ENCODE measurements around the gene GABRB1. TPM values are rescaled to one million over a fixed set of nuclear protein-coding genes. Genes with fewer than 3 reads are reported as not detected.

GABRB1 gene
- polyA plus RNA-seq, 3 donors = not detected

DNA sequence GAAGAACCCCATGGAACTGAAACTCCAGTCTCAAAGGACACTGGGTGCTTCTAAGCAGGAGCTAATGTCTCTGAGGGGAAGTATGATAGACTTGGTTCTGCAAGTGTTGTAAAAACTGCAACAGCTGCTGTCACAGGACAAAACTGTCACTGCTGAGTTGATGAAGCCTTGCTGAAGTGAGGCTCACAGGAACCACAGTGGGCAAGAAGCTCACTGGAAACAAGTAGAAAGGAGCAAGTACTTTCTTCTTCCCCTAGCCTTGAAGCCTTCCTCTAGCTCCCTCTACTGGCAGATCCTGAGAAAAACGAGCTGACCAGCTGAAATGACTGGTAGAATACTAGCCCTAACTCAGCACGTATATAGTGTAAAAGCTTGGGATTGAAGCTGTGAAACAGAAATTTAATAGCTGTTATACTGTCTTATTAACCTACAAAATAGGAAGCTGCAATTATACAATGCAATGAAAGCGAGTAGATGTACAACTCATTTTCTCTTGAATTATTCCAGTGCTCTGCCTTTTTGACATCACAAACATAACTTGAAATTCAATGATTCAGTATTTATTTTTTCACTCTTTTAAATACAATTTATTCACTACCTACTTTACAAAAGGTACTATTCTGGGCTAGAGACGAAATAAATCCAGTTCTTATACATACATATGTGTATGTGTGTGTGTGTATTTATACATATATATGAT, 91.4 kb downstream of the GABRB1 start:
- Histone ChIP-seq H3K4me3 (replicated peaks in 1 of 3; ENCODE audit: low read depth in 2 of 3, low read length in 3 of 3) (no peak overlapping the region), H3K27me3 (ENCODE audit: control insufficient read depth in 2 of 2, insufficient read depth in 2 of 2, low read length in 2 of 2) (peaks cover 0 to 5% of the 10 kb centered on the region in 2 donors), H3K36me3 (replicated peaks in 1 of 2; ENCODE audit: control insufficient read depth in 1 of 2, insufficient read depth in 2 of 2, low read length in 2 of 2) (no peaks in the 10 kb centered on the region), H3K4me1 (ENCODE audit: control insufficient read depth in 1 of 2, insufficient read depth in 2 of 2, low read length in 2 of 2) (peaks cover 0 to 4% of the 10 kb centered on the region in 2 donors), H3K9me3 (replicated peaks in 1 of 2; ENCODE audit: control insufficient read depth in 1 of 2, insufficient read depth in 1 of 2, low read length in 2 of 2) (no peaks in the 10 kb centered on the region), H3K9ac (ENCODE audit: insufficient read depth, low read length, poor library complexity, severe bottlenecking) (no peak overlapping the region), H2AFZ (ENCODE audit: insufficient read depth, low read depth, low read length, poor library complexity, severe bottlenecking) (peak overlapping the region; percentile 32), H4K20me1 (ENCODE audit: insufficient read depth, low read length) (no peaks in the 10 kb centered on the region), H3K27ac (ENCODE audit: low read depth in 1 of 2, low read length in 2 of 2) (no peak overlapping the region), H3K79me2 (ENCODE audit: insufficient read depth, low read length) (no peaks in the 10 kb centered on the region), H3K4me2 (replicated peaks; ENCODE audit: extremely low read depth, low read length, poor library complexity, severe bottlenecking) (peak overlapping the region; percentile 6)
- Mint-ChIP-seq H3K27me3 (ENCODE audit: low read depth in 3 of 3) (peaks cover 4 to 5% (median 4%) of the 10 kb centered on the region in 3 donors), H3K36me3 (no peaks in the 10 kb centered on the region), H3K27ac (peak overlapping the region in 1 of 7 donors; percentile 4), H3K4me3 (no peak overlapping the region), H3K4me1 (peaks cover 9% of the 10 kb centered on the region), H3K9me3 (peaks cover 0 to 2% (median 0%) of the 10 kb centered on the region in 7 donors)
- no CpG with 5 or more reads among the region's 4 CpGs for WGBS (ENCODE audit: insufficient coverage)
- intact Hi-C loops (cut with micrococcal nuclease) = no loop called here
- DNase-seq = peak; percentile 49 to 59 (median 52)
- peak; percentile 83 for TF ChIP-seq CTCF (IDR thresholded peaks at IDR 0.05)

DNA sequence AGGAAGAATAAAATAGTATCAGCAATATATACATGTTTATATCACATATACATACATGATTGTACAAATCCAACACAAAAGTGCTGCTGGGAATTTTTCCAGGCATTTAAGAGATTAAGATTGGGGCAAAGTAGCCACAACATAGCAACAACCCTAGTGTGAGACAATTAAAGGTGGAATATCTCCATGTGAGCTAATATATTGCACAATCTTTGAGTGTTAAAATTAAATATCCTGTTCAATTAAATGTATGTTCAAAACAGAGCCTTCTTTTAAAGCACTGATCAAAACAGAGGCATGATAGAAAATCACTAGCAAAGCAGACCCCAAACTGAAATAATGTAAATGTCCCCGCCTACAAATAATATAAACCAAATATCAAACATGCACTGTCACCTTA, 97.6 kb downstream of the GABRB1 start:
- peaks cover 0 to 2% of the 10 kb centered on the region in 2 donors for H3K27me3 ChIP-seq (ENCODE audit: control insufficient read depth in 2 of 2, insufficient read depth in 2 of 2, low read length in 2 of 2)
- H3K9ac ChIP-seq (ENCODE audit: insufficient read depth, low read length, poor library complexity, severe bottlenecking) = no peak overlapping the region
- no peak overlapping the region for H3K4me3 ChIP-seq (replicated peaks in 1 of 3; ENCODE audit: low read depth in 2 of 3, low read length in 3 of 3)
- no peaks in the 10 kb centered on the region for H3K36me3 ChIP-seq (replicated peaks in 1 of 2; ENCODE audit: control insufficient read depth in 1 of 2, insufficient read depth in 2 of 2, low read length in 2 of 2)
- H2AFZ ChIP-seq (ENCODE audit: insufficient read depth, low read depth, low read length, poor library complexity, severe bottlenecking) = no peak overlapping the region
- no peak overlapping the region for H3K27ac Mint-ChIP-seq
- H3K79me2 ChIP-seq (ENCODE audit: insufficient read depth, low read length) = no peaks in the 10 kb centered on the region
- no peaks in the 10 kb centered on the region for H3K9me3 ChIP-seq (replicated peaks in 1 of 2; ENCODE audit: control insufficient read depth in 1 of 2, insufficient read depth in 1 of 2, low read length in 2 of 2)
- H3K27ac ChIP-seq (ENCODE audit: low read depth in 1 of 2, low read length in 2 of 2) = no peak overlapping the region
- peaks cover 1% of the 10 kb centered on the region for H3K4me1 Mint-ChIP-seq
- no peak for TF ChIP-seq CTCF (IDR thresholded peaks at IDR 0.05)
- DNase-seq = no peak
- peaks cover 0 to 5% (median 4%) of the 10 kb centered on the region in 3 donors for H3K27me3 Mint-ChIP-seq (ENCODE audit: low read depth in 3 of 3)
- peaks cover 0 to 10% (median 6%) of the 10 kb centered on the region in 7 donors for H3K9me3 Mint-ChIP-seq
- intact Hi-C loops (cut with micrococcal nuclease) = no loop called here
- WGBS (ENCODE audit: insufficient coverage) = no CpG with 5 or more reads among the region's 1 CpG
- no peak overlapping the region for H3K4me2 ChIP-seq (replicated peaks; ENCODE audit: extremely low read depth, low read length, poor library complexity, severe bottlenecking)
- H3K4me1 ChIP-seq (ENCODE audit: control insufficient read depth in 1 of 2, insufficient read depth in 2 of 2, low read length in 2 of 2) = no peaks in the 10 kb centered on the region
- no peaks in the 10 kb centered on the region for H3K36me3 Mint-ChIP-seq
- no peaks in the 10 kb centered on the region for H4K20me1 ChIP-seq (ENCODE audit: insufficient read depth, low read length)
- H3K4me3 Mint-ChIP-seq = no peak overlapping the region
